HUDEP-2 (cell line): ENCODE data around the gene RGL2.
A peak's percentile ranks its signal among the peaks of the same experiment; 100 is the strongest.
"Not testable (repeated sequence)": the region's sequence is repeated elsewhere in the genome, so short reads cannot be mapped to it uniquely, and the experiment has no call there.

Source experiments
- DNase-seq, 76 experiments: peaks; one replicate each; lab custom pipeline; 2025; ENCODE audit not compliant: unreplicated experiment in 76 of 76; lab: John Stamatoyannopoulos, UW

Gene RGL2

DNA sequence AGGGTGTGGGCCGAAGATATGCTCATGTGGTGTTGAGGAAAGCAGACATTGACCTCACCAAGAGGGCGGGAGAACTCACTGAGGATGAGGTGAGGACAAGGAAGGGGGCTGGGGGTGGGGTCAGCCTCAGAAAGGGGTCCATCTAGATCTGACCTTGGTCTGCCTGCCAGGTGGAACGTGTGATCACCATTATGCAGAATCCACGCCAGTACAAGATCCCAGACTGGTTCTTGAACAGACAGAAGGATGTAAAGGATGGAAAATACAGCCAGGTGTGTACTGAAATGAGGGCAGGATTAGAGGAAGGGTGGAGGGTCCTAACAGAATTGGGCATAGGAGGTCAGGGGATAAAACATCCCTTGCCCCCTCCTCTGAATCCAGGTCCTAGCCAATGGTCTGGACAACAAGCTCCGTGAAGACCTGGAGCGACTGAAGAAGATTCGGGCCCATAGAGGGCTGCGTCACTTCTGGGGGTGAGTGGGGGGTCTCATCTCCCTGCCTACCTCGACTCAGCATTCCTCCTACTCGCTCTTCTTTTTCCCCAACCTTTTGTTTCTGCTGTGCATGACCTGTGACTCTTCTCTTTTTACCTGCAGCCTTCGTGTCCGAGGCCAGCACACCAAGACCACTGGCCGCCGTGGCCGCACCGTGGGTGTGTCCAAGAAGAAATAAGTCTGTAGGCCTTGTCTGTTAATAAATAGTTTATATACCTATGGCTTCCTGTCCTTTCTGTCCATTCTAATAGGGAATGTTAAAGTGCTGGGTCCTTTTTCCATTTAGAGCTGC lies 22.8 kb downstream of the RGL2 start:
- not testable (repeated sequence) for DNase-seq

DNA sequence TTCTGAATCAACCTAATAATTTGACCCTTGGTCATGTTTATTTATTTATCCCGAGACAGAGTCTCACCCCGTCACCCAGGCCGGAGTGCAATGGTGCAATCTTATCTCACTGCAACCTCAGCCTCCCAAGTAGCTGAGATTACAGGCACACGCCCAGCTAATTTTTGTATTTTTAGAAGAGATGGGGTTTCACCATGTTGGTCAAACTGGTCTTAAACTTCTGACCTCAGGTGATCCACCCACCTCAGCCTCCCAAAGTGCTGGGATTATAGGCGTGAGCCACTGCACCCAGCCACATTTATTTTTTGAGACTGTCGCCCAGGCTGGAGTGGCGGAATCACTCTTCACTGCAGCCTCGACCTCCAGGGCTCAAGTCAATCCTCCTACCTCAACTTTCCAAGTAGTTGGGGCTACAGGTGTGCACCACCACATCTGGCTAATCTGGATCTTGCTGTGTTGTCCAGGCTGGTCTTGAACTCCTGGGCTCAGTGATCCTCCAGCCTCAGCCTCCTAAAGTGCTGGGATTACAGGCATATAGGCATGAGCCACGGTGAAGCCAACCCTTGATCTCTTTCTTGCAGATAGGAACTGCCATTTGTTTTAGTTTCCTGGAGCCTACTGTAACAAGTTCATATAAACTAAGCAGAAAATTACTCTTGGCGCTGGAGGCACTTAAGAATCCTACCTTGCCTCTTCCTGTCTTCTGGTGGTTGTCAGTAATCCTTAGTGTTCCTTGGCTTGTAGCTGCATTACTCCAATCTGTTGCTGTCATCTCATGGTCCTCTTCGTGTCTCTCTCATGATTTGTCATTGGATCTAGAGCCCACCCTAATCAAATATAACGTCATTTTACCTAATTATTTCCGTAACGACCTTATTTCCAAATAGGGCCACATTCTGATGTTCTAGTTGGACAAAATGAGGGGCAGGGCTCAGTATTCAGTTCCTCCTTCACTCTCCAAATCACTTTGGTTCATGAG lies 24.5 kb downstream of the RGL2 start:
- DNase-seq: peak in 3 of 76 experiments; percentile 25 to 39 (median 26)

DNA sequence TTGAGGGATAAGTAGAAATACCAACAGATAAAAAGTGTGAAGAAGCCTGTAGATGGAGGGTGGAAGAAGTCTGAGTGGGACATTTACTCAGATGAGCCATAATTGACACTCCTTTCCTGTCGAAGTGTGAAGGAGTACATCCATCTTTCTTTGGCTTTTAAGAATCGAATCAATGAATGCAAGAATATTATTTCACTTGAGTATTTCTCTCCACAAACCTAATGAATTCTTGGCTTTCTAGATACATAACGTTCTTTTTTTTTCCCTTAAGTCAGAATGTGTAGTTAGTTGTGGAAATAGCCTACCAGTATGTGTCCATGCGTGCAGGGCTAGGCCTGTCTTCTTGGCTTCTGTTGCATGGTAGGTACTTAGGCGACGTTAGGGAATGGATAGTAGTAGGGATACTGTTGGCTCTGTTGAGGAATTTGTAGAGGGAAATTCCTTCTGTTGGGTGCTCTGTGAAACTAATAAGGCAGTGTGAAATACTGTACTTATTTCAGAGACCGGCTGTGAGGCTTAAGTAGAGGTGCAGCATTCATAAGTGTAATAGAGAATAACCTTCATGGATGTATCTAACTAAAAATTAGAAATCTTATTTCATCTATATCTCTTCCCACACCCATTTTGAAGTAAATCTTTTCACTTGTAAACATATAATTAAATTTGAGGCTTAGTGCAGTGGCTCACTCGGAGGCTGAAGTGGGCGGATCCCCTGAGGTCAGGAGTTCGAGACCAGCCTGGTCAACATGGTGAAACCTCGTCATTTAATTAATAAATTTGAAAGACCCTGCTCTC lies 25.4 kb downstream of the RGL2 start:
- peak in 2 of 76 experiments; percentile 14 to 21 for DNase-seq

DNA sequence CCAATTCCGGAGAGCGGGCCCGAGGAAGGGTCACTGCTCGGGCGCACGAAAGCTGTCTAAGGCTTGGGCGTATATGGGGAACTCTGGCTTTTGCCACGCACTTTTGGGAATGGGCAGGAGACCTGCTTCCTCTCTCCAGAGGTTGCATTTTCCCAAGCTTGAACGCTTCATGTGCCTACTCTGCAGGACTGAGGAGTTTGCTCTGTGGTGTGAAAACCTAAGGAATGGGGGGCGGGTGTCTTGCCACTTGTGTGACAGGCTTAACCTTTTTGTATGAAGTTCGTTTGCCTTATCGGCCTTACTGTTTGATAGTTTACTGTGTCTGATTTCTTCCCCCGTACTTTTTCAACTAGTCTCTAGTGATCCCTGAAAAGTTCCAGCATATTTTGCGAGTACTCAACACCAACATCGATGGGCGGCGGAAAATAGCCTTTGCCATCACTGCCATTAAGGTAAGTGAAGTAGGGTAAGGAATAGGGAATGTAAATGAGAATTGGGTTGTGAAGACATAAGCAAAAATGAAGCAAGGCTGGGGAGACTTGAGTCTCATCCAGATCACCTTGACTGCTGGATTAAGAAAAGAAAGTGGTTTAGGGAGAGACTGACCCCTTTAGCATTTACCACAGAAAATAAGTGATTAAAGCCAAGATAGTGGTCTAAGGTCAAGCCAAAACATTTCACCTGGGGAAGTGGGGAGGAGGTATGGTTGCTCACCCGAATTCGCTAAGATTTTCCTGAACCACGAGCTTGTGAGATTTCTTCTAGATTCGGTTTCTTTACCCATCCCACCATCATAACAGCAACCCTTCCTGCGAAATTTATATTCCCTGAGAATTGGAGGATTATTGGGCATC lies 26.2 kb downstream of the RGL2 start:
- DNase-seq: peak in 6 of 76 experiments; percentile 35 to 74 (median 60)

DNA sequence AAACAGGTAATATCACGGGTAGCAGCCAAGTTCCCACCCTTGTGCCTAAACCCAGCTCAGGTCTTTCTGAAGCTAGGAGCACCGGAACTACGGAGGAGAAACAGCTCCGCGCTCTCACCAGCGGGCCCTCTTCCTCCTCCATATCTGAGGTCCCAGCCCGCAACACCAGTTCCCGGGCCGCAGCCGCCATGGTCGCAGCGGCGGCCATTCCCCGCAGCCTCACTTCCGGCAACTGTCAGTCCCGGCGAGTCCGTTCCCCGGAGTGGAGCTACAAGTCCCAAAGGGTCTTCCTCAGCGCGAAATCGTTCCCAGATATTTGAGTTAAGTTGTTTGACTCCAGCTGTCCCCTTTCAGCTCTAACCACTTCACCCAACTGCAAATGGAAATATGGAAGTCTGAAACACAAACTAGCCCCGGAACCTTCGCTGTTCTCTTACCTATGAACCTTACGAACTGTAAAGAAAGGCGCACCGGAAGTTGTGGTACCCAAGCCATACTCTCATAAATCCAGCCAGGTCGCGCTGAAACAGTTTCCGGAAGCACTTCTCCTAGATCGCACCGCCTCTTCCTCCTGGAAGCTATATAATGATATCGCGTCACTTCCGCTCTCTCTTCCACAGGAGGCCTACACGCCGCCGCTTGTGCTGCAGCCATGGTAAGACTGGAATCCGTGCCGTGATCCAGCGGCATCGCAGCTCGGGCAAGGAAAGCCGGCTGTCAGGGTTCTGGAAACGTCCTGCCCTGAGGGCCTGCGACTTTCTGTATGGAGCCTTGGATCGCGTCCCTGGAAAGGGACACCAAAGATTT lies 27.1 kb downstream of the RGL2 start, which contains the start of the genes RPS18 and VPS52:
Gene RPS18 (plus strand): TSS at position 608 of the 807 bp plus-strand sequence. CDS start 45 bp downstream, at position 653.
Gene VPS52 (minus strand): TSS at position 409 of the 807 bp plus-strand sequence. CDS start 201 bp downstream, at position 208.
- peak in 75 of 76 experiments; percentile 83 to 100 (median 96) for DNase-seq

DNA sequence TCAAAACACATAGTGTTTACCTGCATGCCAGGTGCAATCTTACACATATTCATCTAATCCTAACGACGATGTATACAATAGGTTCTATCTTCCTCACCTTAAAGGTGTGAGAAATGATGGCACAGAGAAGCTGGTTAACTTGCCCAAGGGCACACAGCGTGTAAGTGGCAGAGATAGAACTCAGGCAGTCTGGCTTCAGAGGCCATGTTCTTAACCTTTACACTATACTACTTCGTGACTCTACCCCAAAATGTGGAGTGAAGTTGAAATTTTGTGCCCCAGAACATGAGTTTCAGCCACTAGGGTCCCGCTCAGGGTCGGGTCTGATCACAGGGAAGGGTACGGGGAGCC lies 27.6 kb downstream of the RGL2 start:
- peak in 12 of 76 experiments; percentile 28 to 95 (median 50) for DNase-seq

DNA sequence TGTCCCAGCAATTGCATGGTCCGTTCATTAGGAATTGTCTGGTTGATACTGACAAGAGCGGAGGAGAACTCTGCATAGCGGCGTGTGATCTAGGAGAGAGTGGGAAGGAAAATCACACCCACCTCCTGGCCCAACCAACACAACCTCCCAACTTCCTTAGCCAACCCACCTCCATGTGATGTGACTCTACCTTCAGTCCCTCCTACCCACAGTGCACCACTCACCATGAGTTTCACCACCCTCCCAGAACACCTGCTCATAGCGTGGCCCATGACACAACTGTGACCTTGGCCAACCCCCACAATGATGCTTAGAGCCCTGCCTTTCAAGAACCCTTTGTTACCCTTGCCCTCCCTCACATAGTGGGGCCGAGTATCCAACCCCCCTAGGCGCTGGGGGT lies 34.7 kb downstream of the RGL2 start:
- DNase-seq: no peak

DNA sequence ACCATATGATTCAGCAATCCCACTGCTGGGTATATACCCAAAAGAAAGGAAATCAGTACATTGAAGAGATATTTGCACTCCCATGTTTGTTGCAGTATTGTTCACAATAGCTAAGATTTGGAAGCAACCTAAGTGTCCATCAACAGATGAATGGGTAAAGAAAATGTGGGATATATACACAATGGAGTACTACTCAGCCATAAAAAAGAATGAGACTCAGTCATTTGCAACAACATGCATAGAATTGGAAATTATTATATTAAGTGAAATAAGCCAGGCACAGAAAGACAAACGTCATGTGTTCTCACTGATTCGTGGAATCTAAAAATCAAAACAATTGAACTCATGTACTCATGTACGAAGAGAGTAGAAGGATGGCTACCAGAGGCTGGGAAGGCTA lies 36.3 kb downstream of the RGL2 start:
- not testable (repeated sequence) for DNase-seq

DNA sequence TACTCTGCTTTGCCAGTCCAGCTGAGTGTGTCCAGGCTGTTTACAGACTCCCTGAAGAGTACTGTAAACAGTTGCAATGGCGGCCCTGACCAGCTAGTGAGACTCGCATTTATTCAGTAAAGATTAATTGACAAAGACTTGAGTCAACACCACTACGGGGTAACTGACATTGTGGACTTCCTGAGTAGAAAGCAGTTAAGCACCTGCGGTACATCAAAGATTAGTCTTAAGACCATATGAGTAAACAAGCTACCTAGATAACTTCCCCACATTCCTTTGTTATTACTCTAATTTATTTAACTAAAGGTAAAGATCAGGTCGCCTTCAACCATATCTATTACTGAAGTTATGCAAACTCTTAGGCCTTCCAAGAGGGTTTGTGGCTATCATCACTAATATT lies 39.7 kb downstream of the RGL2 start:
- DNase-seq: no peak

DNA sequence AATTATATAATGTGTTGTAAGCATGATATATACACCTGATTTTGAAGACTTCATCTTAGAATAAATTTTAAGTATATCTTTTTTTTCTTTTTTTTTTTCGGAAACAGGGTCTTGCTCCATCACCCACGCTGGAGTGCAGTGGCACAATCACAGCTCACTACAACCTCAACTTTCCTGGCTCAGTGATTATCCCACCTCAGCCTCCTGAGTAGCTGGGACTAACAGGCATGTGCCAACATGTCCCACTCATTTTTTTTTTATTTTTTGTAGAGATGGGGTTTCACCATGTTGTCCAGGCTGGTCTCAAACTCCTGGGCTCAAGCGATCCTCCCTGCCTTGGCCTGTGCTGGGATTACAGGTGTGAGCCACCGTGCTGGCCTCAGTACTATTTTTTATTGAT lies 44.2 kb downstream of the RGL2 start:
- no peak for DNase-seq

DNA sequence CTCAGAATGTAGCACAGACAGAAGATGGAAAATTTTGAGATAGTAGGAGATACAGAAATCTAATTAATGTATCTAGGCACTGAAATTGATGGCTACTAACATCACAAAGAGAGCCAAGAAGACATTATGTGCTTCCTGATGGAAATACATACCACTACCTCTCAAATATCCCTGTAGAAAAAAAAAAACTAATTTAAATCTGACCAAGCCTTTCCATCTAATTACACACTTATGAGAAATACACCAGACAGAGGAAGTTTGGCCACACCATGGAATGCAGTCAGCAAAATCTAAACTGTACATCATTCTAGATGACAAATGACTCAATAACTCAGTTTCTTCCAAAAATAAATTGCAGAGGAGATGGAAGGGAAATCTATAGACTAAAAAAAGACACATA lies 46.0 kb downstream of the RGL2 start:
- no peak for DNase-seq

DNA sequence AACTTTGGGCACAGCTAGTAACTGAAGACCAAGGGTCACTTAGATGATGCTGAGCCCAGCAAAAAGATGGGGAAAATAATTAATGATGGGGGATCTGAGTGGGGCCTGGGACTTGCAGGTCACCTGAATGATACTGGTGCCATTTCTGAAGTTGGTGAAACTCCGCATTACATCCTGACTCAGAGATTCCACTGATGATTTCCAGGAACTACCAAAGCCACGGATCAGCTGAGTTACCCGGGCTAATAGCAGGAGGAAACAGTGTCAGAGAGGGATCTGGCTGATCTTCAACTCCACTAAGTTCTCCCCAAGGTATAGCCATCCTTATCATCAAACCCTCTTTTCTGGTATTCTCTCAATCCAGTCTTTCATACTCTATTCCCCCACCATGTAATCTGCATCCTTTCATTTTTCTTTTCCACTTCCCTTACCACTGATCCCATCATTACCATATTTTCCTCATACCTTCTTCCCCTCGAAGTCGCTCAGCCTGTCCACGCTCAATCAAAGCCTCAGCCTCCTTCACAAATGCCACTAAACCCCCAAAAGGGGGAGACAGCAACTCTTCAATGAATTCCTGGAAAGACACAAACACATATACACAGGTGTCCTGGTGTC lies 47.2 kb downstream of the RGL2 start:
- DNase-seq: peak in 1 of 76 experiments; percentile 8

DNA sequence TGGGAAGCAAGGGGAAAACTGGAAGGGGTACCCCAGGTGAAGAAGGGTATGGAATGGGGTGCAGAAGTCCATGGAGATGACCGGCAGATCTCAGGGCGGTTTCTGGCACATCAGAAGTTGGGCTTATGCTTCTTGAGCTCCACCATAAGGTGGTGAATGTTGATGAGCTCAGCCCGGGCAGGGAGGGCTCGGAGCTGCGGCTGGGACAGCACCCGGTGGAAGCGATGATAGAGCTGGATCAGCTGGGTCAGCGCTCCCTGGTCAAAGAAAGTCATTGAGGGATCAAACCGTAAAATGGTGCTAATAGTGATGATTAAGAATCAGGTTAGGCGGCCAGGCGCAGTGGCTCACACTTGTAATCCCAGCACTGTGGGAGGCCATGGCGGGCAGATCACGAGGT lies 48.0 kb downstream of the RGL2 start:
- no peak for DNase-seq

DNA sequence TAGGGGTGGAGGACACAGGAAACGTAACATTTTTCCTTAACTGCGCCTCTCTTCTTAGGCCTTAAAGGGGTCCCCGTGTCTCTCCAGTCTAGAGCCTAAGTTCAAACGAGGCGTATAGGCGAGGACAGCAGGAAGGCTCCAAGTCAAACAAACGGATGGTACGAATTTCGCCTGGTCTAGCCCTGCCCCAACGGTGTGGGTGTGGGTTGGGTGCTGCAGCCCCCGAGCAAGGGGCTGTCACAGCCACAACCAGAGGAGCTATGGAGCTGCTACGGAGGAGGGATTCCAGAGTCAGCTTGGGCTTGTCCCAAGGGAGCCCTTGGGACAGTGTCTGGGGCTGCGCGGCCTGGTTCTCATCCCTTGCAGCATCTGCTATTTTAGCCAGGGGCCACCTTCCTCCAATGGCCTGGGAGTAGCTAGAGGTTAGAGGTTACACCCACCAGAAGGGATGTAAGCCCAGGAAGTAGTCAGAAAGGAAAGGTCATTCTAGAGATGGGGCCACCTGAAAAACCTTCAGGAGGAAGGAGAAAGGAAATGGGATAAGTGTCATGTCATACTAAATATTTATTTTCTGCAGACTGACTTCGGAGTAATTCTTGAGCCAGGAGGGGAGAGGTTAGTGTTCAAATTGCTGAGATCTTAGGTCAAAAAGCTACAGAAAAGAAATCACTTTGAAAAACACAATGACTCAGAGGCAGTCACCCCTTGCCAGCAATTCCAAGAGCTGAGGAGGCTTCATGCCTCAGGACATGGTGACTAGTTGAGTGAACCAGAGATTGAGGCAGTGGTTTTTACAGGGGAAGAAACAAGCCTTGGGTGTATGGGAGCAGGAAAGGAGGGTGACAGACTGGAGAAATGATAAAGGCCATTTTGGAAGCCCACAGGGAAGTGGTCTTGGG lies 48.8 kb downstream of the RGL2 start:
- DNase-seq: peak in 3 of 76 experiments; percentile 10 to 44 (median 16)

DNA sequence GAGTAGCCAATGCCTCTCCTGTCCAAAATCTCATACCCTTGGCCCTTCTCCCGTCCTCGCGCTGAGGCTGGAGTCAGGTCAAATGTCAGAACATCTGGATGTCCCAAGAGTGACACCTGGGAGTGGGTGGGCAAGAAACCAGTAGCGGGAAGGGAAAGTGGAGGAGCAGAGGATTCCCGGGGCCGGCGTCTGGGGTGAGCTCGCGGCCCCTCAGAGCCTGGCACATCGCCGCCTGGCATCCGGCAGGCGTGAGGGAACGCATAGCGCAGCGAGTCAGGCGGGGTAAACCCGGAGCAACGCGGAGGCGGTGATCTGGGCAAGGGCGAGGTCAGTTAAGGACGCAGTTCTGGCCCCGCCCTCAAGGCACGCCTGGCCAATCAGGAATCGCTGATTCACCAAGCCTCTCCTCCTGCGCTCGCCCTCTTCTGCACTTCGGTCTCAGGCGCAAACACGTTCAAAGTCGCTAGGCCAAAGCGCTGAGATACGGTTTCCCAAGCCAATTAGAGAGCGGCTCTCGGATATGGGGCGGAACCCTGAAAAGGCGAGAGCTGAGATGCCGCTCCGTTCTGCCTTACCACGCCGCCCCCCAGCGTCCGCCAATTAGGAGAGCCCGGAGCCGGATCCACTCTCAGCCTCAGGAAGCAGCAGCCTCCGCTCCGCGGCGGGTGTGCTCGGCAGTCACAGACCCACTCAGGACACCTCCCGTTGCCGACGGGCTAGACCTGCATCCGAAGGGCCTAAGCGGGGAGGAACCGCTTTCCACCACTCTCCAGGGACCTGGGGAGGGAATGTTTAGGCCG lies 49.6 kb downstream of the RGL2 start:
- peak; percentile 66 to 100 (median 99) for DNase-seq

DNA sequence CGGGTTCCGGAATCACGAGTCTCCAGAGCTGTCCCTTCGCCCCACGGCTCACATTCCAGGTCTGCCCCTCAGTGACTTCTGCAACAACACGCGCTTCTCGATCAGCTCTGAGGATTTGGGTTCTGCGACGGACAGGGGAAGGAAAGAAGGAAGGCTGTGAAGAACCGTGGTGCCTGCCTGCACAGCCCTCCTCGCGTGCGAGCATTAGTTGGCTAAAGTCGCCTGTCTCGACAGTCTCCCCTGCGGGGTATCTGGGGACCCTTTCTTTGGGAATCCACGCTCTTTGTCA lies 50.2 kb downstream of the RGL2 start:
- peak in 14 of 76 experiments; percentile 36 to 68 (median 56) for DNase-seq
